Rectal smooth muscle tissue (tissue), 1 donor: ENCODE measurements around the gene SERF2.
"Not testable (repeated sequence)": the region's sequence is repeated elsewhere in the genome, so short reads cannot be mapped to it uniquely, and the experiment has no call there.

Experiments used
- H3K27ac ChIP-seq: one replicate; pipeline ENCODE4 v1.7.0; 2013; ENCODE audit warnings: low read depth, low read length, inconsistent platforms
- H3K27me3 ChIP-seq: one replicate; pipeline ENCODE4 v1.7.0; 2013; ENCODE audit warnings: low read length; ENCODE audit not compliant: control insufficient read depth, insufficient read depth
- H3K36me3 ChIP-seq: one replicate; pipeline ENCODE4 v1.7.0; 2013; ENCODE audit warnings: low read length; ENCODE audit not compliant: control insufficient read depth, insufficient read depth
- H3K4me1 ChIP-seq: one replicate; pipeline ENCODE4 v1.7.0; 2013; ENCODE audit warnings: low read length; ENCODE audit not compliant: control insufficient read depth, insufficient read depth
- H3K4me3 ChIP-seq: one replicate; pipeline ENCODE4 v1.7.0; 2013; ENCODE audit warnings: low read length
- H3K9ac ChIP-seq: one replicate; pipeline ENCODE4 v1.7.0; 2013; ENCODE audit warnings: low read length

Gene SERF2

DNA sequence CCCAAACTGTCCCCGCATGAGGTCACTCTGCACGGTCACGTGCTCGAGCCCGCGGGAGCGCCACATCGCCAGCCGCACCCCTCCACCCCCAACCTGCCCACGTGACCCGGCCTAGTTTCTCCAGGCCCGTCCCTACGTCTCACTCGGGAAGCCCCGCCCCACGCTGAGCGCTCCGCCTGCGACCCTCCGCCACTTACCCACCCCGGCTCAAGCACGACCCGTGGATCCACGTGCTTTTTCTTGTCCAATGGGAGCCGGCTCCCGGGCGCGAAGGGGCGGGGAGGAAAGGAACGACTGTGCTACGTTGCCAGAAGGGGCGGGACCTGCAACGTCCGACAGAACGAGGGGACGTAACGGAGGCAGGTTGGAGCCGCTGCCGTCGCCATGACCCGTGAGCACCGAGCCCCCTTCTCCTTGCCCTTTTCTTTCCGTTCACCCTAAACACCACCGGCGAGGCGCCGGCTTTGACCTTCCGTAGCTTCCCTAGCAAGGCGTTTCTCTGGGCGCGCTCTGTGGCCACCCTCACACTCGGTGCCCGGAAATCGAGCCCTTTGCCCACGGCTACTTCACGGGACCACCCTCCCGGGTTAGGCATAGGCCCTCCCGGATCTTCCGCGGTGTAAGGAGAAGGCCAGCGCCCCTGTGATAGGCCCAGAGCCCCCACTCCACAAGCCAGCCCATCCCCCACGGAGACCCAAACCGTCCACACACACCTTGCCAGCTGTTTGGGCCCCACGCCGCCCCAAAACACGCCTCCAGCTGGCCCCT lies at the start of gene SERF2:
Gene SERF2, plus strand, starts transcription at position 328 of the 768 bp plus-strand sequence. Its CDS starts 57 bp downstream, at position 385.
- Histone ChIP-seq H3K36me3 (peaks cover 13% of the 10 kb centered on the region), H3K27me3 (no peaks in the 10 kb centered on the region), H3K4me1 (peaks cover 13% of the 10 kb centered on the region), H3K27ac (peak within 1 kb of the TSS; percentile 93), H3K9ac (peak within 1 kb of the TSS; percentile 99), H3K4me3 (peak within 1 kb of the TSS; percentile 76)

GRCh38 chr15:43746245-43746902 lies 45.7 kb upstream of the SERF2 start, which contains the start of gene PDIA3:
Gene PDIA3, plus strand, starts transcription at chr15:43746438. Its CDS starts 102 bp downstream, at chr15:43746540.
- H3K27me3 ChIP-seq, H3K36me3 ChIP-seq, H3K4me1 ChIP-seq: not testable (repeated sequence)
- Histone ChIP-seq H3K4me3 (peak within 1 kb of the TSS; percentile 78), H3K9ac (peak within 1 kb of the TSS; percentile 86), H3K27ac (peak within 1 kb of the TSS; percentile 95)

DNA sequence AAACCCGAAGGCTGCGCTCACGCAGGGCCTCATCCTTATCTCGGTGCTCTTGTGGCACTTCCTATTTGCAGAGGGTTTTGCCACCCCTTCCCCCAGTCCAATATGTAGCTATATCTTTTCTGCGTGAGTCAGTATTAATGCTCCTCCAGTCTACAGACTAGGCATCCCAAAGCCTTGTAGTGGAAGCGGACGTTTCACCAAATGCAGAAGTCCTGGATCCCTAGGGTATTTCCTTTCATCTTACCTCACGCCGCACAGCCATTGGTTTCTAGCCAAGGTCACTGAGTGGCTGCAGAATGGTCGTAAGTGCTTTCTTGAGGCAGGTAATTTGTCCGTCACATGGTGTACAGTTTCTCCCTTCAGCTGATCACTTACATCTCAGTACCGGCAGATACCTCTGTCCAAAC lies 45.2 kb upstream of the SERF2 start:
- not testable (repeated sequence) for H3K27me3 ChIP-seq, H3K36me3 ChIP-seq, H3K4me1 ChIP-seq
- Histone ChIP-seq H3K27ac (peak overlapping the region; percentile 95), H3K4me3 (peak overlapping the region; percentile 78), H3K9ac (peak overlapping the region; percentile 86)

DNA sequence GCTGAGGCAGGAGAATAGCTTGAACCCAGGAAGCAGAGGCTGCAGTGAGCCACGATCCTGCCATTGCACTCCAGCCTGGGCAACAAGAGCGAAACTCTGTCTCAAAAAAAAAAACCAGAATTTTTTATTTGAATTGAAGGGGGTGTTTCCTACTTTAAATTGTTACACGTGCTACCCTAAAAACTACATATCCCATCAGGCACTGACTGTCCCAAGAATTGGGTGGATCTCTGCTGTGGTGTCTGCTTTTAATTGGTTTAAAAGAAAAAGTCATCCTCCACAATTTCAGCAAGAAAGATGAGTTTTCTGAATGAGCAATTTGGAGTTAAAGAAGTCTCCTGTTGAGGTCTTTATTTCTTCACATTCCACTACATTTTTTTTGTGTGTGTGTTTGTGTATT lies 43.7 kb upstream of the SERF2 start:
- Histone ChIP-seq H3K36me3 (no peaks in the 10 kb centered on the region), H3K27me3 (no peaks in the 10 kb centered on the region), H3K4me3 (no peak overlapping the region), H3K9ac (no peak overlapping the region), H3K27ac (no peak overlapping the region), H3K4me1 (peaks cover 2% of the 10 kb centered on the region)

GRCh38 chr15:43749690-43750345 lies 42.3 kb upstream of the SERF2 start:
- peak overlapping the region; percentile 40 for H3K9ac ChIP-seq
- no peak overlapping the region for H3K4me3 ChIP-seq
- H3K27me3 ChIP-seq = no peaks in the 10 kb centered on the region
- H3K4me1 ChIP-seq = peaks cover 2% of the 10 kb centered on the region
- no peak overlapping the region for H3K27ac ChIP-seq
- H3K36me3 ChIP-seq = no peaks in the 10 kb centered on the region

- H3K4me1 ChIP-seq = peaks cover 2% of the 10 kb centered on the region
- H3K36me3 ChIP-seq = peaks cover 2% of the 10 kb centered on the region
- no peak overlapping the region for H3K27ac ChIP-seq
- H3K9ac ChIP-seq = no peak overlapping the region
- H3K27me3 ChIP-seq = no peaks in the 10 kb centered on the region
- H3K4me3 ChIP-seq = no peak overlapping the region
Observed at GRCh38 chr15:43751885-43752284, 40.2 kb upstream of the SERF2 start.

- Histone ChIP-seq H3K4me1 (no peaks in the 10 kb centered on the region), H3K9ac (no peak overlapping the region), H3K27me3 (no peaks in the 10 kb centered on the region), H3K27ac (no peak overlapping the region), H3K36me3 (peaks cover 19% of the 10 kb centered on the region), H3K4me3 (no peak overlapping the region)
Observed at GRCh38 chr15:43762824-43763223, 29.3 kb upstream of the SERF2 start.

DNA sequence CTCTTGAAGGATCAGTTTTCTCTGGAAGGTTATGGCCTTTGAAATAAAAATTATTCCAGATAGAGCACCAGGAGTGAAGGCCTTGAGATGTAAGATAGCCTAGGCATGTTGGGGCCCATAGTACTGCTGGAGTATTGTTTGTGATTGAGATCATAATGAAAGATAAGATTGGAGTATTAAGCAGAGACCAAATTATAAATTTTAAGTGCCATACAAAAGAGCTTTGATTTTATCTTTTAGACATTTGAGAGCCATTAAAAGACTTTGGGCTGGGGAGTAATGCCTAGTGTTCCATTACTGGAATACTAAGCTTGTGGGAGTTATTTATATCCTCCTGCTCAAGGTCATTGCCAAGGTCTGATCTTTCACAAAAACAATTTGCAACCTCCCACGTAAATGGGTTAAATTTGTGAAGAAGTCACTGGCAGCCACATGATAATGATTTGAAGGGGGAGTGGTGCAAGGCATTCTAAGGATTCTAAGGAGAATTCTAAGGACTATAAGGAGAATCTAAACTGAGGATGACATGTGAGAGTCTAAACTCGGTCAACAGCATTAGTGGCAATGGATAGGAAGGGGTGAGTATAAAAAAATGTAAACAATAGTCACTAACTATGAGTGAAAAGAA lies 28.2 kb upstream of the SERF2 start:
- no peaks in the 10 kb centered on the region for H3K27me3 ChIP-seq
- H3K9ac ChIP-seq = no peak overlapping the region
- H3K4me3 ChIP-seq = no peak overlapping the region
- H3K4me1 ChIP-seq = no peaks in the 10 kb centered on the region
- peaks cover 23% of the 10 kb centered on the region for H3K36me3 ChIP-seq
- H3K27ac ChIP-seq = no peak overlapping the region

DNA sequence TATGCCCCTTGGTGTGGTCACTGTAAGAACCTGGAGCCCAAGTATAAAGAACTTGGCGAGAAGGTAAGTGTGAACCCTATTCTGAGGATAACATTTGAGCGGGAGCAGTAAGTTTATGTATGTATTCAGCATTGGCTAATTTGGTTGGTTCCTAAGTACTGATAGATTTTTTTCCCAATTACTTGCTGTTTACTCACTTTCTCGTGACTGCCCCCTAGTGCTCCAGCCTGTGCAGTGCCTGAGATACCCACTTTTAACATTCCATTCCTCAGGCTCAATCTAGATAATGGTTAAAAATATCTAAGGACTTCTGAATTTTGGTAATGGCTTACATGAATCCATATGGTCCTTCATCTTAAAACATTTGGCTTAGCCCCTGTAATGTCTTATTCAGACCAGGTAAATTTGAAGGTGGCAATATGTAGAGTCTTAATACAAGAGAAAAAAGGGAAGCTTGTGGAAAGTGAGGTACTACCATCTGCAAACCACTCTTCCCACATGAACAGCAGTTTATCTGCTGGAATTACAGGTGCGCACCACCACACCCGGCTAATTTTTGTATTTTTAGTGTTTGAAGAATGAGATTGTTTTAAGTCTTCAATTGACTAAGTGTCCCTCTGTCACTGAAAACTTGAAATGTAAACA lies 22.4 kb upstream of the SERF2 start:
- no peaks in the 10 kb centered on the region for H3K27me3 ChIP-seq
- H3K4me3 ChIP-seq = no peak overlapping the region
- no peak overlapping the region for H3K27ac ChIP-seq
- peaks cover 31% of the 10 kb centered on the region for H3K36me3 ChIP-seq
- no peak overlapping the region for H3K9ac ChIP-seq
- no peaks in the 10 kb centered on the region for H3K4me1 ChIP-seq

DNA sequence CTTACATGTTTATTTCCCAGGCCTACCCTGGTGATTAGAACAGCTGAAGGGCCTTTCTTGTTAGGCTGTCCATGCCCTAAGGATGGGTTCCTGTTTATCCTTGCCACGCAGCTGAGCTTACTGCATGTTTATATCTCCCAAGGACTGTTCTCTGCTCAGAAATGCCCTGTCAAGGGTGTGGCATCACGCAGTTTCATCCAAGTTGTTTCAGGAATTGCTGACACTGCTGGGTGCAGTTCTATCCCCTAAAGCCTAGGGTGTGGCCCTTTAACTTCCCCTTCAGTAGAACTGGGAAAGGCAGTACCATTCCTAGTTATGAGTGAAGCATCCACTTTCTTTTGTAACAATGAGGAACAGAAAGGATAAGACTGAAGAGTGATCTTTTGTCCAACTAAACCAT lies 20.3 kb upstream of the SERF2 start:
- Histone ChIP-seq H3K4me3 (no peak overlapping the region), H3K27me3 (no peaks in the 10 kb centered on the region), H3K9ac (no peak overlapping the region), H3K4me1 (no peaks in the 10 kb centered on the region), H3K36me3 (peaks cover 26% of the 10 kb centered on the region), H3K27ac (no peak overlapping the region)

DNA sequence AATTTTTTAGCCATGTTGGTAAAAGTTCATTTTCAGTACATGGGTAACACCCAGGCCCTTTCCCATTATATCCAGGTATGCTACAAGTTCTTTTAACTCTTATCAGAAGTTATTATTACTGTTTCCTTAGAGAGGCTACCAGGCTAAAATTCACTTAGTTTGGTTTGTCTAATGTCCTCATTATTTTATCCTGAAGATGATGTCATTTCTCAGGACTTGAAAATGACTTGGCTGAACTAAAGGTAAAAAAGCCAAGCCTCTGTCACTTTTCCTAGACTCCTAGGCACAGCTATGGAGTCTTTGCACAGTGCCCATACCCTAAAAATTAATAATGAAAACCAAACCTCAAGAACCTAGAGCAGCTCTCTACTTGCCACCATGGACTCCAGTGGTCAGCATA lies 19.5 kb upstream of the SERF2 start:
- no peaks in the 10 kb centered on the region for H3K4me1 ChIP-seq
- peaks cover 26% of the 10 kb centered on the region for H3K36me3 ChIP-seq
- no peak overlapping the region for H3K9ac ChIP-seq
- H3K27me3 ChIP-seq = no peaks in the 10 kb centered on the region
- no peak overlapping the region for H3K4me3 ChIP-seq
- H3K27ac ChIP-seq = no peak overlapping the region

DNA sequence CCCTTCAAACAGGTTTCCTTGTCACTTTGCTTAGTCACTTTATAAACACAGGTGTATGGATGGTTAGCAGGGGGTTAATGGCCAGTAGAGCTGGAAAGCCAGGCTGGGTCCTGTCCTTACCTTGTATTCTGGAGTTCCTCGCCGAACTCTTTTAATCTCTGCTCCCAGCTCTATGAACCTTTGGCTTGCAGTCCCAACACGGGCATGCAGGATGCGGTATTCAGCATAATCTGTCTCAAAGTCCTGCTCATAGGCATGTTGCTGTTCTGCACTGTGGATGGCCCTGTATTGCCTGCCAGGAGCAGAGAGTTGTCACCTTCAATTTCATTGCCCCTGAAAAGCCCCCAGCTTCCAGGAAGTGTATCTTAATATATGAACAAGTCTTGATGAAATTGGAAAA lies 18.1 kb upstream of the SERF2 start:
- Histone ChIP-seq H3K36me3 (peaks cover 21% of the 10 kb centered on the region), H3K27me3 (no peaks in the 10 kb centered on the region)

More for the DNA sequence above, 18.1 kb upstream of the SERF2 start:
- H3K4me3 ChIP-seq = no peak overlapping the region
- no peak overlapping the region for H3K9ac ChIP-seq
- H3K27ac ChIP-seq = no peak overlapping the region
- H3K4me1 ChIP-seq = no peaks in the 10 kb centered on the region
